ENCODE results near the gene TAS2R50. TPM values are rescaled to one million over a fixed set of nuclear protein-coding genes. Genes with fewer than 3 reads are reported as not detected.
A peak's percentile ranks its signal among the peaks of the same experiment; 100 is the strongest.

The TAS2R50 gene
- polyA plus RNA-seq, 1 experiment: 0.24 TPM

DNA sequence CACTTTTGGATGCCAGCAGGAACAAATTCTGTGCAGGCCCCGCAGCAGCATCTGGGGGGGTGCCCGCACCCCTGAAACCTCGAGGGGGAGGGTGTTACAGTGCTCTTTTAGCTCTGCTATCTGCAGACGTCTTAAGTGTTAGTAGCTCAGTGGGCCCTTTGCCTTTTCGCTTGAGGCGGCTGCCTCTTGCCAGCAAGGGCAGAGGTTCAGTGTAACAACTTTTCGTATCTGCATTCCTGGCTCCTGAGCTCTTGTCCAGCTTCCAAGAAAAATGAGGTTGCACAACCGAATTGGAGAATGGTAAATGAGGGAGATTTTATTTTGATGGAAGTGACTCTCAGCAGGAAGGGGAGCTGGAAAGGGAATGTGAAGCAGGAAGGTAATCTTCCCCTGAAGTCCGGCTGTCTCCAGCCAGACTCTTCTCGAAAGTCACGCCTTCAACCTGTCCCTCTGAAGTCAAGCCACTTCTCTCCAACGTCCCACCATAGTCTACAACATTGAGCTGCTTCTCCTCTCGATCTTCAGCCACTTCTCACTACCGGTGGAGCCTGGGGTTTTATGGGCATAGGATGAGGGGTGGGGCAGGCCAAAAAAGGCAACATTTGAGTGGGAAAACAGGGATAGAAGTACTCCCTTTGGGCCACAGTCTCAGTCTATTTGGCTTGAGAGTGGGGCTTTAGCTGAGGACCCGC is 17.8 kb downstream of the TAS2R50 start:
- no peak overlapping the region for H3K4me3 ChIP-seq (ENCODE audit: low read depth, low read length)
- no peaks in the 10 kb centered on the region for H3K9me3 ChIP-seq (ENCODE audit: control insufficient read depth, insufficient read depth, low read length)
- no peaks in the 10 kb centered on the region for H3K27me3 ChIP-seq (ENCODE audit: control insufficient read depth, insufficient read depth, low read length)
- TF ChIP-seq, protein P1, sequence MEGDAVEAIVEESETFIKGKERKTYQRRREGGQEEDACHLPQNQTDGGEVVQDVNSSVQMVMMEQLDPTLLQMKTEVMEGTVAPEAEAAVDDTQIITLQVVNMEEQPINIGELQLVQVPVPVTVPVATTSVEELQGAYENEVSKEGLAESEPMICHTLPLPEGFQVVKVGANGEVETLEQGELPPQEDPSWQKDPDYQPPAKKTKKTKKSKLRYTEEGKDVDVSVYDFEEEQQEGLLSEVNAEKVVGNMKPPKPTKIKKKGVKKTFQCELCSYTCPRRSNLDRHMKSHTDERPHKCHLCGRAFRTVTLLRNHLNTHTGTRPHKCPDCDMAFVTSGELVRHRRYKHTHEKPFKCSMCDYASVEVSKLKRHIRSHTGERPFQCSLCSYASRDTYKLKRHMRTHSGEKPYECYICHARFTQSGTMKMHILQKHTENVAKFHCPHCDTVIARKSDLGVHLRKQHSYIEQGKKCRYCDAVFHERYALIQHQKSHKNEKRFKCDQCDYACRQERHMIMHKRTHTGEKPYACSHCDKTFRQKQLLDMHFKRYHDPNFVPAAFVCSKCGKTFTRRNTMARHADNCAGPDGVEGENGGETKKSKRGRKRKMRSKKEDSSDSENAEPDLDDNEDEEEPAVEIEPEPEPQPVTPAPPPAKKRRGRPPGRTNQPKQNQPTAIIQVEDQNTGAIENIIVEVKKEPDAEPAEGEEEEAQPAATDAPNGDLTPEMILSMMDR (IDR thresholded peaks at IDR 0.05; ENCODE audit: low read depth, low read length): no peak
- ChIA-PET POLR2A (no interaction called here), CTCF (interaction anchor here (0.8 kb wide), 2 partner anchors 11 to 231 kb away, joined by 3 read pairs; no protein-coding TSS in a partner anchor)
- no peak overlapping the region for H3K27ac ChIP-seq (ENCODE audit: low read depth, low read length)
- DNase-seq (ENCODE audit: low read depth, low spot score): peak; percentile 26

DNA sequence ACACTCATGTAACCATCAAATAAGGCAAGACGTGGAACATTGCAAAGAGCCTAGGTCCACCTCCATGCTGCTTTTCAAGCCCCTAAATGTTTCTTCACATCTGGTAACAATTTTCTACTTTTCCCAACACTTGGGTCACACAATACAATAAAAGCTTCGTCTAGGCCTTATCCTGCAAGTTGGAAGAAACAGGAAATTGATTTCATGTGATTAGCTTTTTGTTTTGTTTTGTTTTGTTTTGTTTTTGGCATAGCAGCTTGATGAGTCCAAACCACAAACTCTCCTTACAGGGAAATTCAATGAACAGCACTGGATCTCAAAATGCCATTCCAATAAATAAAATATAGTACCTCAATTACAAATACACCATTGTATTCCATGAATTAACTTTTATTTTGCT is 19.3 kb downstream of the TAS2R50 start:
- H3K9me3 ChIP-seq (ENCODE audit: control insufficient read depth, insufficient read depth, low read length): no peaks in the 10 kb centered on the region; the same call in 1 of the 2 replicates
- DNase-seq (ENCODE audit: low read depth, low spot score): peak; percentile 7
- no peaks in the 10 kb centered on the region for H3K27me3 ChIP-seq (ENCODE audit: control insufficient read depth, insufficient read depth, low read length)
- no peak overlapping the region for H3K27ac ChIP-seq (ENCODE audit: low read depth, low read length)
- no peak overlapping the region for H3K4me3 ChIP-seq (ENCODE audit: low read depth, low read length)
- TF ChIP-seq, protein P1 (IDR thresholded peaks at IDR 0.05; ENCODE audit: low read depth, low read length): no peak
- ChIA-PET CTCF (no interaction called here), POLR2A (no interaction called here)

DNA sequence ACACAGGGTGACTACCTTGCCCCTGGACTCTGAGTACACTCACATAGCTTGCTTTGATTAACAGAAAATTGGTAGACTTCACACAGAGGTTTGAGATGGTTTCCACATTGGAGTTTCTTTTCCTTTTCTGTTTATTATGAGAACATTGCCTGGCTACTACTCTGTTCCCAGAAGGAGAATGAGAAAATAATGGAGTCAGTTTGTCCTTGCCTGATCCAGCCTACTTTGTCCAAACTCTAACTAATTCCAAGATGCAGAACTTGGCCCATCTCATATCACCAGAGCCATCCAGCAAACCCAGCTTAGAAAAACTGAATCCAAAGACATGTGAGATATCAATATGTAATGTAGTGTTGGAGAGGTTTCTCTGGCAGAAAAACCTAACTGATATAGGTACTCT is 20.4 kb downstream of the TAS2R50 start:
- Histone ChIP-seq H3K9me3 (ENCODE audit: control insufficient read depth, insufficient read depth, low read length) (no peaks in the 10 kb centered on the region; the same call in 1 of the 2 replicates), H3K27ac (ENCODE audit: low read depth, low read length) (no peak overlapping the region), H3K4me3 (ENCODE audit: low read depth, low read length) (no peak overlapping the region), H3K27me3 (ENCODE audit: control insufficient read depth, insufficient read depth, low read length) (no peaks in the 10 kb centered on the region)
- TF ChIP-seq, protein P1 (IDR thresholded peaks at IDR 0.05; ENCODE audit: low read depth, low read length): no peak
- ChIA-PET POLR2A (no interaction called here), CTCF (no interaction called here)
- DNase-seq (ENCODE audit: low read depth, low spot score): no peak

DNA sequence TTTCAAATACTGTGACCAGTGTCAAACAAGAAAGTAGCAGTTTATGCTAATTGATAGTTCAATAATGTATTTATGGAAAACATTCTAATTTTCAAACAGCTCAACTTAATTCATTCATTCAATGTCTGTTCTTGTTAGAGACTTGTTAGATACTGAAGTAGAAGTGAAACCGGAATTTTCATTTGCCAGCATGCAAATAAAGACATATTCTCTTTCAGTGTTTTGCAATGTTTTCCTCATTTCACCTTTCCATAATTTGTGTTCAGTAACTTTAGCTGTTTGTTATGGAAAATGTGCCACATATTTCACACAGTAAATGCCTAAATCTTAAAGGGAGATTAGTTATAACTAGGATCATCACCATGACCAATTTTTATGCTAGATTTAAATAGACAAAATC is 21.2 kb downstream of the TAS2R50 start:
- Histone ChIP-seq H3K27ac (ENCODE audit: low read depth, low read length) (no peak overlapping the region), H3K9me3 (ENCODE audit: control insufficient read depth, insufficient read depth, low read length) (no peaks in the 10 kb centered on the region; the same call in 1 of the 2 replicates), H3K27me3 (ENCODE audit: control insufficient read depth, insufficient read depth, low read length) (no peaks in the 10 kb centered on the region), H3K4me3 (ENCODE audit: low read depth, low read length) (no peak overlapping the region)
- ChIA-PET POLR2A (no interaction called here), CTCF (interaction anchor here (0.5 kb wide), 1 partner anchor 223 kb away, joined by 3 read pairs; no protein-coding TSS in a partner anchor)
- no peak for DNase-seq (ENCODE audit: low read depth, low spot score)
- TF ChIP-seq, protein P1 (IDR thresholded peaks at IDR 0.05; ENCODE audit: low read depth, low read length): no peak

DNA sequence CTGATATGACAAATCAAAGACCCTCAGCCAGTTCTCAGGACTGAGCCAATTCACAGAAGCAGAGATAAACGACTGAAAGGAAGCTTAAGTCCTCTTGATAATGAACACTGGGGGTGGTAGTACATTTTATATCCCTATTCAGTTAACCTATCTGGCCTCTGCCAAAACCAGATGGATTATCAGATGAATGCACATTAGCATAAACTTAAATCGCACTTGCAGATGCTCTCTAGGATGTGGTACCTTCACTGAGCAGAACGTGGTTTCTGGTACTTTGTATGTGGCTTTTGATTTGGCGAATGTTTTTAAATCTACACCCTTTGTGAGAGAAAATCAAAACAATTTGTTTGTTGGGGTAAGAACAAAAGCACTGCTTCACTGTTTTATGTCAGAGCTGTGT is 26.5 kb downstream of the TAS2R50 start:
- CTCF ChIA-PET: interaction anchor here (1.2 kb wide), 1 partner anchor 189 kb away, joined by 4 read pairs; no protein-coding TSS in a partner anchor
- Histone ChIP-seq H3K9me3 (ENCODE audit: control insufficient read depth, insufficient read depth, low read length) (no peaks in the 10 kb centered on the region; the same call in 1 of the 2 replicates), H3K4me3 (ENCODE audit: low read depth, low read length) (no peak overlapping the region), H3K27me3 (ENCODE audit: control insufficient read depth, insufficient read depth, low read length) (no peaks in the 10 kb centered on the region), H3K27ac (ENCODE audit: low read depth, low read length) (no peak overlapping the region)
- POLR2A ChIA-PET: no interaction called here
- TF ChIP-seq, protein P1 (IDR thresholded peaks at IDR 0.05; ENCODE audit: low read depth, low read length): no peak
- DNase-seq (ENCODE audit: low read depth, low spot score): no peak
